GM12878 (cell line): ENCODE data around the gene SURF6. TPM values are rescaled to one million over a fixed set of nuclear protein-coding genes. Genes with fewer than 3 reads are reported as not detected.

ENCODE experiments used
- ATAC-seq: fragments of 200-7000 bp; cut with Tn5 transposase; 3 replicates; pipeline ENCODE4 v1.9.1; 2020; ENCODE audit warnings: mild to moderate bottlenecking, moderate library complexity
- BruUV-seq: library from RNA; stranded (reverse); fragments of 400-500 nt; replicated peaks from 2 replicates; lab custom pipeline; 2021; lab: Mats Ljungman, UMichigan
- CTCF ChIA-PET: fragments of 300-600 bp; sonication (Branson Sonifier 250); formaldehyde crosslinking; extraction: SDS; loops from one replicate; lab custom pipeline; 2021; ENCODE audit warnings: inconsistent platforms; lab: Yijun Ruan, JAX
- POLR2A ChIA-PET: fragments of 350-600 bp; formaldehyde crosslinking; extraction: SDS; loops from one replicate; lab custom pipeline; 2021; ENCODE audit warnings: inconsistent platforms; lab: Charles Lee
- RAD21 ChIA-PET: fragments of 300-600 bp; sonication (Branson Sonifier 250); formaldehyde crosslinking; loops from one replicate; lab custom pipeline; 2023; ENCODE audit warnings: antibody characterized with exemption; ENCODE audit not compliant: unreplicated experiment; lab: Charles Lee
- SMC1A ChIA-PET: fragments of 300-600 bp; sonication (Branson Sonifier 250); formaldehyde crosslinking; loops from one replicate; lab custom pipeline; 2023; ENCODE audit not compliant: unreplicated experiment, uncharacterized antibody; lab: Charles Lee
- DNase-seq: peaks from one replicate; pipeline ENCODE4 v3.0.0-alpha.2; 2011; ENCODE audit warnings: low read depth, low spot score
- FAIRE-seq: peaks from 3 replicates; lab custom pipeline; 2011; peaks lifted over from hg19 to GRCh38; lab: Jason Lieb, UNC
- H2AFZ ChIP-seq: 2 replicates; pipeline ENCODE4 v1.6.0; 2011; ENCODE audit warnings: low read depth, low read length, control low read depth; ENCODE audit not compliant: control insufficient read depth
- H3K27ac ChIP-seq: 2 replicates; pipeline ENCODE4 v1.5.1; 2011; ENCODE audit warnings: control low read depth; ENCODE audit not compliant: control insufficient read depth, insufficient read depth
- H3K27me3 ChIP-seq, 2 experiments: replicated peaks in 1 of 2; 2 replicates each; pipeline versions ENCODE4 v1.6.0 to v1.6.1; 2011; ENCODE audit warnings: low read length in 1 of 2; ENCODE audit not compliant: control insufficient read depth in 2 of 2, insufficient read depth in 2 of 2
- H3K36me3 ChIP-seq, 2 experiments: 2 replicates each; pipeline ENCODE4 v1.5.1; 2011; ENCODE audit warnings: low read length in 1 of 2; ENCODE audit not compliant: control insufficient read depth in 2 of 2, insufficient read depth in 2 of 2
- H3K4me1 ChIP-seq: 2 replicates; pipeline ENCODE4 v1.6.1; 2011; ENCODE audit warnings: mild to moderate bottlenecking, low read length, moderate library complexity, mixed read lengths; ENCODE audit not compliant: control insufficient read depth, insufficient read depth
- H3K4me2 ChIP-seq: 2 replicates; pipeline ENCODE4 v1.6.0; 2011; ENCODE audit warnings: control low read depth; ENCODE audit not compliant: control insufficient read depth, insufficient read depth
- H3K4me3 ChIP-seq: fragments of 200-600 bp; sonication (generic); 2 replicates; pipeline ENCODE4 v1.5.1; 2016
- H3K79me2 ChIP-seq: 2 replicates; pipeline ENCODE4 v1.6.0; 2011; ENCODE audit warnings: low read length; ENCODE audit not compliant: control insufficient read depth, insufficient read depth
- H3K9ac ChIP-seq: 2 replicates; pipeline ENCODE4 v1.8.0; 2011; ENCODE audit warnings: low read length, control low read depth, mixed read lengths; ENCODE audit not compliant: control insufficient read depth, insufficient read depth
- H3K9me3 ChIP-seq: replicated peaks from 3 replicates; pipeline ENCODE4 v1.5.1; 2011; ENCODE audit warnings: mild to moderate bottlenecking, low read length; ENCODE audit not compliant: control insufficient read depth, insufficient read depth
- H4K20me1 ChIP-seq: 2 replicates; pipeline ENCODE4 v1.6.0; 2011; ENCODE audit not compliant: control insufficient read depth, insufficient read depth
- DPF2 ChIP-seq: fragments of 450-650 bp; IDR thresholded peaks from 2 replicates; pipeline ENCODE4 v1.6.1; 2017; ENCODE audit warnings: mild to moderate bottlenecking
- GABPA ChIP-seq: IDR thresholded peaks from 2 replicates; pipeline ENCODE4 v1.6.1; 2014; ENCODE audit warnings: antibody characterized with exemption, low read depth, mild to moderate bottlenecking, inconsistent platforms
- IRF4 ChIP-seq: IDR thresholded peaks from 2 replicates; pipeline ENCODE4 v1.6.1; 2011; ENCODE audit warnings: low read depth, low read length
- JUND ChIP-seq: IDR thresholded peaks from 2 replicates; pipeline ENCODE4 v1.6.1; 2012; ENCODE audit warnings: low read depth, mild to moderate bottlenecking, low read length, improper control_type of control experiment, moderate library complexity
- SUZ12 ChIP-seq: fragments of 200-600 bp; sonication (generic); IDR thresholded peaks from one replicate; pipeline ENCODE4 v1.6.1; 2018; ENCODE audit warnings: antibody characterized with exemption, mild to moderate bottlenecking; ENCODE audit not compliant: unreplicated experiment
- WGBS: methylation state at CpG from one replicate; pipeline ENCODE4 v1.1.6; 2016; ENCODE audit warnings: low lambda C conversion rate; ENCODE audit not compliant: insufficient replicate concordance, insufficient coverage; ENCODE audit errors: missing lambda C conversion rate; 5-methylcytosine and 5-hydroxymethylcytosine counted together
- in situ Hi-C: fragments of 300-500 bp; cut with MboI; formaldehyde crosslinking; loops from 9 replicates; pipeline ENCODE4 v1.14.3; 2018; ENCODE audit warnings: mixed read lengths
- intact Hi-C: fragments of 100-400 bp; cut with micrococcal nuclease; formaldehyde crosslinking; loops from one replicate; pipeline ENCODE4 v1.14.2; 2022; ENCODE audit not compliant: unreplicated experiment
- polyA plus RNA-seq, 11 experiments: library from polyadenylated mRNA; depleted of rRNA in 4 of 11; unstranded in 6 of 11; stranded (reverse) in 5 of 11; fragments of >200 nt; fragmentation: Nextera tagmentation in 4 of 11; fragmentation: Illumina TruSeq in 1 of 11; extraction: Ambion mirVana in 4 of 11; extraction: Trizol in 1 of 11; gene quantifications; 1 replicate in 1 of 11; 2 replicates in 10 of 11; pipeline versions ENCODE4 v1.2.1 to v1.2.3, GENCODE V29; 2011 to 2016; ENCODE audit warnings: inconsistent platforms in 2 of 11, missing spikeins in 2 of 11, low read depth in 1 of 11
- total RNA-seq, 4 experiments: library from RNA; depleted of rRNA in 3 of 4; stranded (reverse); fragments of >200 nt in 3 of 4; fragmentation: Illumina TruSeq in 1 of 4; extraction: Trizol in 1 of 4; gene quantifications; 2 replicates each; pipeline versions ENCODE4 v1.2.1 to v1.2.3, GENCODE V29; 2013 to 2021
- TF ChIP-seq, protein P1 (sequence below): IDR thresholded peaks from 2 replicates; pipeline ENCODE4 v1.6.1; 2012; ENCODE audit warnings: low read depth, low read length, improper control_type of control experiment
- TF ChIP-seq, protein P2 (sequence below): IDR thresholded peaks from 2 replicates; pipeline ENCODE4 v1.6.1; 2012; ENCODE audit warnings: improper control_type of control experiment, low read depth, low read length; ENCODE audit not compliant: insufficient replicate concordance
- TF ChIP-seq, protein P3 (sequence below), 3 experiments: IDR thresholded peaks in 2 of 3; conservative IDR thresholded peaks in 1 of 3; 2 replicates each; pipeline ENCODE4 v1.5.1; 2011; ENCODE audit warnings: low read depth in 3 of 3, low read length in 3 of 3, mild to moderate bottlenecking in 3 of 3, control low read depth in 2 of 3, moderate library complexity in 2 of 3, inconsistent platforms in 1 of 3, mixed read lengths in 1 of 3; ENCODE audit not compliant: control insufficient read depth in 2 of 3, insufficient read depth in 1 of 3; ENCODE audit errors: extremely low read depth in 1 of 3

SURF6 gene
- total and polyA plus RNA-seq, 10 of the 15 experiments (the other 5 are each of a cell fraction or from before 2014, with no cell fraction given) = 2.2 to 27.2 (median 15.1) TPM

DNA sequence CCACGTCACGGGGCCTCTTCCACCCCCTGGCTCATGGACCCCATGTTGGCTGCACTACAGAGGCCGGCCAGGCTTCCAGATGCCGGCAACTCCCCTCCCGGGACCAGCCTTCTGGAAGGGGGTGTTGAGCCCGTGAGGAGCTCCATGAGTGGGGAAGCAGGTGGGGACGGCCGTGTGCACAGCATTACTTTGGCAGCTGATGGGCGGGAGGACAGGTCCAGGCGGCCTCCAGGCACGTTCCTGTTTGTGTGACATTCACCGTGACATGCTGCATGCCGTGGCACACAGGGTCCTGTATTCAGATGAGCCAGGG is 31.9 kb downstream of the SURF6 start:
- DNase-seq = no peak
- no peak overlapping the region for H3K27ac ChIP-seq
- no peak overlapping the region for H2AFZ ChIP-seq
- no peaks in the 10 kb centered on the region for H3K36me3 ChIP-seq
- 18% methylated on average over 13 of the region's 13 CpGs for WGBS
- BruUV-seq = no TSS peak
- ChIA-PET RAD21 (no interaction called here), SMC1A (no interaction called here), CTCF (no interaction called here), POLR2A (no interaction called here)
- no peak overlapping the region for H3K4me3 ChIP-seq
- no peak for ATAC-seq
- H3K79me2 ChIP-seq = no peaks in the 10 kb centered on the region
- in situ Hi-C loops = no loop called here
- no peak for FAIRE-seq
- TF ChIP-seq, protein P1, sequence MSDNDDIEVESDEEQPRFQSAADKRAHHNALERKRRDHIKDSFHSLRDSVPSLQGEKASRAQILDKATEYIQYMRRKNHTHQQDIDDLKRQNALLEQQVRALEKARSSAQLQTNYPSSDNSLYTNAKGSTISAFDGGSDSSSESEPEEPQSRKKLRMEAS = no peak
- TF ChIP-seq GABPA (no peak), IRF4 (no peak), SUZ12 (no peak)
- no peak overlapping the region for H3K4me2 ChIP-seq
- intact Hi-C loops = no loop called here
- no peaks in the 10 kb centered on the region; a peak in 2 of 4 replicates for H3K27me3 ChIP-seq
- no peaks in the 10 kb centered on the region for H4K20me1 ChIP-seq
- H3K4me1 ChIP-seq = no peaks in the 10 kb centered on the region
- H3K9me3 ChIP-seq = no peaks in the 10 kb centered on the region
- no peak overlapping the region for H3K9ac ChIP-seq

DNA sequence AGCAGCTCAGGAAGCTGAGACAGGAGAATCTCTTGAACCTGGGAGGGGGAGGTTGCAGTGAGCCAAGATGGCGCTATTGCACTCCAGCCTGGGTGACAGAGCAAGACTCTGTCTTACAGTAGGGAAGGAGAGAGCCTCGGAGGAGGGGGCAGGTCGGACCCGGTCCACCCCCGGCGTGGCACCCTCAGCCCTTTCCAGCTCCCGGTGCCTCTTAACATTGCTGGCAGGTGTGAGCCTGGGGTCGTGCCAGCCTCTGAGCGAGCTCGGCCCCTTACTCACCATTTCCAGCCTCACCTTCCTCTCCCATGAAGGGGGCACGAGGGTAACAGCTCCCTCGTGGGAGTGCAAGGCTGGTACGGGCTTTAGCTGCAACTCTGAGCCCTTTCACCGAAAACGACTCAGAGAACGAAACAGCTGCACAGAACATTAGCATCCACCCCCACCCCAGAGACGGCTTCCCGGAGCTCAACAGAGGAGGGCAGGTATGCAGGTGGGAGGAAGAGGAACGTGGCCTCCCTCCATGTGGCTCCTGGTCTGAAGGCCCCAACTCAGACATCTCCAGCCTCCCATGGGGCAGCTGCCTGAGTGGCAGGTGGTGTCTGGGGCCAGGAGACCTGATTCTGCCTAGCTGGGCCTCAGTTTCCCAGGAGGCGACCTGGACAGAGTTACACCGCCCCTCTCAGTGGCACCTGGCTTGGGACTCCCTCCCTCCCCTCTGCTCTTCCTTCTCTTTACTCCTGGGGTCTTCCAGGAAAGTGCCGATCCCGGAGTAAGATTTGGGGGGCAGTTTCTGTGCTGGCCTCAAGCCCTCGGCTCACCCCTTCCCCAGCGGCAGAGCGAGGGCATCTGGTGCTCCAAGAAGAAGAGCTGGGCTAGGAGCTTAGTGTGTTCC is 32.5 kb downstream of the SURF6 start:
- RAD21 ChIA-PET = no interaction called here
- SMC1A ChIA-PET = no interaction called here
- Histone ChIP-seq H3K4me3 (no peak overlapping the region), H3K9ac (no peak overlapping the region), H3K27ac (no peak overlapping the region), H4K20me1 (no peaks in the 10 kb centered on the region), H2AFZ (no peak overlapping the region), H3K79me2 (no peaks in the 10 kb centered on the region), H3K9me3 (no peaks in the 10 kb centered on the region), H3K27me3 (no peaks in the 10 kb centered on the region; a peak in 2 of 4 replicates), H3K36me3 (no peaks in the 10 kb centered on the region), H3K4me1 (no peaks in the 10 kb centered on the region), H3K4me2 (no peak overlapping the region)
- POLR2A ChIA-PET = no interaction called here
- DNase-seq = no peak
- no peak for FAIRE-seq
- CTCF ChIA-PET = no interaction called here
- no peak for ATAC-seq
- in situ Hi-C loops (no loop called here), intact Hi-C loops (no loop called here)
- 31% methylated on average over 24 of the region's 26 CpGs for WGBS
- BruUV-seq = no TSS peak
- TF ChIP-seq GABPA = no peak
- TF ChIP-seq, protein P2, sequence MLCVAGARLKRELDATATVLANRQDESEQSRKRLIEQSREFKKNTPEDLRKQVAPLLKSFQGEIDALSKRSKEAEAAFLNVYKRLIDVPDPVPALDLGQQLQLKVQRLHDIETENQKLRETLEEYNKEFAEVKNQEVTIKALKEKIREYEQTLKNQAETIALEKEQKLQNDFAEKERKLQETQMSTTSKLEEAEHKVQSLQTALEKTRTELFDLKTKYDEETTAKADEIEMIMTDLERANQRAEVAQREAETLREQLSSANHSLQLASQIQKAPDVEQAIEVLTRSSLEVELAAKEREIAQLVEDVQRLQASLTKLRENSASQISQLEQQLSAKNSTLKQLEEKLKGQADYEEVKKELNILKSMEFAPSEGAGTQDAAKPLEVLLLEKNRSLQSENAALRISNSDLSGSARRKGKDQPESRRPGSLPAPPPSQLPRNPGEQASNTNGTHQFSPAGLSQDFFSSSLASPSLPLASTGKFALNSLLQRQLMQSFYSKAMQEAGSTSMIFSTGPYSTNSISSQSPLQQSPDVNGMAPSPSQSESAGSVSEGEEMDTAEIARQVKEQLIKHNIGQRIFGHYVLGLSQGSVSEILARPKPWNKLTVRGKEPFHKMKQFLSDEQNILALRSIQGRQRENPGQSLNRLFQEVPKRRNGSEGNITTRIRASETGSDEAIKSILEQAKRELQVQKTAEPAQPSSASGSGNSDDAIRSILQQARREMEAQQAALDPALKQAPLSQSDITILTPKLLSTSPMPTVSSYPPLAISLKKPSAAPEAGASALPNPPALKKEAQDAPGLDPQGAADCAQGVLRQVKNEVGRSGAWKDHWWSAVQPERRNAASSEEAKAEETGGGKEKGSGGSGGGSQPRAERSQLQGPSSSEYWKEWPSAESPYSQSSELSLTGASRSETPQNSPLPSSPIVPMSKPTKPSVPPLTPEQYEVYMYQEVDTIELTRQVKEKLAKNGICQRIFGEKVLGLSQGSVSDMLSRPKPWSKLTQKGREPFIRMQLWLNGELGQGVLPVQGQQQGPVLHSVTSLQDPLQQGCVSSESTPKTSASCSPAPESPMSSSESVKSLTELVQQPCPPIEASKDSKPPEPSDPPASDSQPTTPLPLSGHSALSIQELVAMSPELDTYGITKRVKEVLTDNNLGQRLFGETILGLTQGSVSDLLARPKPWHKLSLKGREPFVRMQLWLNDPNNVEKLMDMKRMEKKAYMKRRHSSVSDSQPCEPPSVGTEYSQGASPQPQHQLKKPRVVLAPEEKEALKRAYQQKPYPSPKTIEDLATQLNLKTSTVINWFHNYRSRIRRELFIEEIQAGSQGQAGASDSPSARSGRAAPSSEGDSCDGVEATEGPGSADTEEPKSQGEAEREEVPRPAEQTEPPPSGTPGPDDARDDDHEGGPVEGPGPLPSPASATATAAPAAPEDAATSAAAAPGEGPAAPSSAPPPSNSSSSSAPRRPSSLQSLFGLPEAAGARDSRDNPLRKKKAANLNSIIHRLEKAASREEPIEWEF = no peak
- no peak for TF ChIP-seq JUND
- TF ChIP-seq, protein P3, sequence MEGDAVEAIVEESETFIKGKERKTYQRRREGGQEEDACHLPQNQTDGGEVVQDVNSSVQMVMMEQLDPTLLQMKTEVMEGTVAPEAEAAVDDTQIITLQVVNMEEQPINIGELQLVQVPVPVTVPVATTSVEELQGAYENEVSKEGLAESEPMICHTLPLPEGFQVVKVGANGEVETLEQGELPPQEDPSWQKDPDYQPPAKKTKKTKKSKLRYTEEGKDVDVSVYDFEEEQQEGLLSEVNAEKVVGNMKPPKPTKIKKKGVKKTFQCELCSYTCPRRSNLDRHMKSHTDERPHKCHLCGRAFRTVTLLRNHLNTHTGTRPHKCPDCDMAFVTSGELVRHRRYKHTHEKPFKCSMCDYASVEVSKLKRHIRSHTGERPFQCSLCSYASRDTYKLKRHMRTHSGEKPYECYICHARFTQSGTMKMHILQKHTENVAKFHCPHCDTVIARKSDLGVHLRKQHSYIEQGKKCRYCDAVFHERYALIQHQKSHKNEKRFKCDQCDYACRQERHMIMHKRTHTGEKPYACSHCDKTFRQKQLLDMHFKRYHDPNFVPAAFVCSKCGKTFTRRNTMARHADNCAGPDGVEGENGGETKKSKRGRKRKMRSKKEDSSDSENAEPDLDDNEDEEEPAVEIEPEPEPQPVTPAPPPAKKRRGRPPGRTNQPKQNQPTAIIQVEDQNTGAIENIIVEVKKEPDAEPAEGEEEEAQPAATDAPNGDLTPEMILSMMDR (IDR thresholded peaks at IDR 0.05 in 2 of 3, conservative IDR thresholded peaks at IDR 0.05 in 1 of 3; ENCODE audit: control insufficient read depth in 2 of 3, extremely low read depth in 1 of 3, insufficient read depth in 1 of 3, low read depth in 3 of 3, low read length in 3 of 3) = no peak
- no peak for TF ChIP-seq DPF2
